Thoracic aorta (tissue), 2 donors: Measurements from ENCODE around the gene CDK5RAP2. TPM values are rescaled to one million over a fixed set of nuclear protein-coding genes. Genes with fewer than 3 reads are reported as not detected.

ENCODE experiments used
- ATAC-seq: fragments of 150-250 bp; one replicate; pipeline ENCODE4 v1.8.0; 2017; ENCODE audit warnings: low read depth; ENCODE audit not compliant: insufficient number of reproducible peaks, low FRiP score
- DNase-seq: peaks from one replicate; pipeline ENCODE4 v3.0.0-alpha.2; 2020; ENCODE audit warnings: low spot score
- H3K27ac ChIP-seq, 2 donors: fragments of 200-600 bp; sonication (generic); 1 replicate in 1 of 2; 2 replicates in 1 of 2; pipeline ENCODE4 v1.5.1; 2016; ENCODE audit warnings: mild to moderate bottlenecking in 2 of 2, moderate library complexity in 2 of 2
- H3K27me3 ChIP-seq: fragments of 200-600 bp; sonication (generic); replicated peaks from 2 replicates; pipeline ENCODE4 v1.6.0; 2016; ENCODE audit warnings: mild to moderate bottlenecking; ENCODE audit not compliant: insufficient read depth
- H3K36me3 ChIP-seq: fragments of 200-600 bp; sonication (generic); one replicate; pipeline ENCODE4 v1.5.1; 2016
- H3K4me1 ChIP-seq, 2 donors: fragments of 200-600 bp; sonication (generic); 1 replicate in 1 of 2; 2 replicates in 1 of 2; pipeline versions ENCODE4 v1.5.1 to v1.6.0; 2016; ENCODE audit warnings: low read depth in 2 of 2, mild to moderate bottlenecking in 1 of 2; ENCODE audit not compliant: control insufficient read depth in 1 of 2
- H3K4me3 ChIP-seq: fragments of 200-600 bp; sonication (generic); 2 replicates; pipeline ENCODE4 v1.5.1; 2016; ENCODE audit warnings: mild to moderate bottlenecking
- H3K9me3 ChIP-seq: fragments of 200-600 bp; sonication (generic); 2 replicates; pipeline ENCODE4 v1.5.1; 2016
- CTCF ChIP-seq: fragments of 200-600 bp; sonication (generic); IDR thresholded peaks from one replicate; pipeline ENCODE4 v1.5.1; 2019; ENCODE audit warnings: antibody characterized with exemption
- total RNA-seq, 2 donors: library from RNA; depleted of rRNA; stranded (reverse); fragments of >200 nt; gene quantifications; one replicate each; pipeline versions ENCODE4 v1.1.0 to v1.2.3, GENCODE V29; 2016

The CDK5RAP2 gene
- total RNA-seq, 2 donors from 2014 or later: 67.8 to 132 TPM

- TF ChIP-seq CTCF: no peak
- peaks cover 35% of the 10 kb centered on the region for H3K36me3 ChIP-seq
- H3K9me3 ChIP-seq: no peaks in the 10 kb centered on the region
- DNase-seq (no peak), ATAC-seq (no peak)
- H3K27me3 ChIP-seq: no peaks in the 10 kb centered on the region
- H3K4me1 ChIP-seq: peaks cover 16 to 31% of the 10 kb centered on the region in 2 donors
- no peak overlapping the region for H3K4me3 ChIP-seq
- no peak overlapping the region for H3K27ac ChIP-seq
These were observed 12.1 kb downstream of the CDK5RAP2 start for GRCh38 chr9:120567874-120568273.

- Histone ChIP-seq H3K27me3 (no peaks in the 10 kb centered on the region), H3K4me1 (peaks cover 13 to 23% of the 10 kb centered on the region in 2 donors), H3K4me3 (no peak overlapping the region), H3K27ac (no peak overlapping the region), H3K9me3 (no peaks in the 10 kb centered on the region), H3K36me3 (peaks cover 35% of the 10 kb centered on the region)
- no peak for ATAC-seq
- no peak for DNase-seq
- no peak for TF ChIP-seq CTCF
These were observed 12.9 kb downstream of the CDK5RAP2 start for GRCh38 chr9:120567081-120567480.

GRCh38 chr9:120564589-120564988 is 15.4 kb downstream of the CDK5RAP2 start:
- Histone ChIP-seq H3K9me3 (no peaks in the 10 kb centered on the region), H3K27ac (no peak overlapping the region), H3K4me3 (no peak overlapping the region), H3K4me1 (no peaks in the 10 kb centered on the region), H3K36me3 (peaks cover 33% of the 10 kb centered on the region), H3K27me3 (no peaks in the 10 kb centered on the region)
- TF ChIP-seq CTCF: no peak
- ATAC-seq (no peak), DNase-seq (no peak)

- no peak overlapping the region for H3K27ac ChIP-seq
- DNase-seq: no peak
- H3K4me1 ChIP-seq: no peaks in the 10 kb centered on the region
- no peaks in the 10 kb centered on the region for H3K9me3 ChIP-seq
- H3K36me3 ChIP-seq: peaks cover 25% of the 10 kb centered on the region
- no peak for ATAC-seq
- no peak overlapping the region for H3K4me3 ChIP-seq
- no peaks in the 10 kb centered on the region for H3K27me3 ChIP-seq
- TF ChIP-seq CTCF: no peak
These were observed 17.0 kb downstream of the CDK5RAP2 start for GRCh38 chr9:120562861-120563443.

GRCh38 chr9:120561709-120562108 is 18.3 kb downstream of the CDK5RAP2 start:
- ATAC-seq (no peak), DNase-seq (no peak)
- Histone ChIP-seq H3K9me3 (no peaks in the 10 kb centered on the region), H3K4me3 (no peak overlapping the region), H3K27me3 (no peaks in the 10 kb centered on the region), H3K27ac (no peak overlapping the region), H3K36me3 (peaks cover 18% of the 10 kb centered on the region), H3K4me1 (no peaks in the 10 kb centered on the region)
- TF ChIP-seq CTCF: no peak
